MCF 10A (cell line): ENCODE results near the gene DBNDD1. TPM values are rescaled to one million over a fixed set of nuclear protein-coding genes. Genes with fewer than 3 reads are reported as not detected.

Experiments
- BruUV-seq: library from RNA; stranded (reverse); fragments of 400-500 nt; replicated peaks from 2 replicates; lab custom pipeline; 2021; lab: Mats Ljungman, UMichigan
- CTCF ChIA-PET: fragments of 300-600 bp; sonication (Branson Sonifier 250); formaldehyde crosslinking; extraction: SDS; loops from one replicate; lab custom pipeline; 2021; ENCODE audit warnings: antibody characterized with exemption, inconsistent platforms; lab: Yijun Ruan, JAX
- POLR2A ChIA-PET: fragments of 300-600, 350-650 bp; sonication (Branson Sonifier 250); formaldehyde crosslinking; extraction: SDS; loops from one replicate; lab custom pipeline; 2020; ENCODE audit warnings: antibody characterized with exemption, inconsistent platforms; lab: Yijun Ruan, JAX
- DNase-seq: peaks from one replicate; pipeline ENCODE4 v3.0.0-alpha.2; 2018; ENCODE audit not compliant: unreplicated experiment
- H3K27ac Mint-ChIP-seq: one replicate; pipeline ENCODE4 v1.8.0; 2022; ENCODE audit warnings: mild to moderate bottlenecking, low read depth, mixed read lengths; ENCODE audit not compliant: unreplicated experiment
- H3K27me3 Mint-ChIP-seq: one replicate; pipeline ENCODE4 v1.8.0; 2022; ENCODE audit warnings: mixed read lengths; ENCODE audit not compliant: insufficient read depth, unreplicated experiment
- H3K36me3 Mint-ChIP-seq: one replicate; pipeline ENCODE4 v1.8.0; 2022; ENCODE audit warnings: mild to moderate bottlenecking, moderate library complexity, mixed read lengths; ENCODE audit not compliant: insufficient read depth, unreplicated experiment
- H3K4me1 Mint-ChIP-seq: one replicate; pipeline ENCODE4 v1.8.0; 2022; ENCODE audit warnings: mixed read lengths; ENCODE audit not compliant: insufficient read depth, unreplicated experiment
- H3K4me3 Mint-ChIP-seq: one replicate; pipeline ENCODE4 v1.8.0; 2022; ENCODE audit warnings: mild to moderate bottlenecking, moderate library complexity, mixed read lengths; ENCODE audit not compliant: unreplicated experiment
- H3K9me3 Mint-ChIP-seq: one replicate; pipeline ENCODE4 v1.8.0; 2022; ENCODE audit warnings: mixed read lengths; ENCODE audit not compliant: unreplicated experiment
- intact Hi-C: fragments of 100-400 bp; cut with micrococcal nuclease; formaldehyde crosslinking; loops from 2 replicates; pipeline ENCODE4 v1.14.1; 2022
- total RNA-seq: library from RNA; stranded (reverse); gene quantifications from 2 replicates; pipeline ENCODE4 v1.2.3, GENCODE V29; 2022
- TF ChIP-seq, protein P1 (sequence below): fragments of 200-600 bp; IDR thresholded peaks from one replicate; pipeline ENCODE4 v1.8.0; 2022; ENCODE audit warnings: antibody characterized with exemption, mild to moderate bottlenecking; ENCODE audit not compliant: unreplicated experiment

DBNDD1 gene
- total RNA-seq, 1 experiment from 2014 or later, result 3.5 TPM

- no peaks in the 10 kb centered on the region for H3K4me1 Mint-ChIP-seq
- CTCF ChIA-PET, result no interaction called here
- TF ChIP-seq, protein P1, sequence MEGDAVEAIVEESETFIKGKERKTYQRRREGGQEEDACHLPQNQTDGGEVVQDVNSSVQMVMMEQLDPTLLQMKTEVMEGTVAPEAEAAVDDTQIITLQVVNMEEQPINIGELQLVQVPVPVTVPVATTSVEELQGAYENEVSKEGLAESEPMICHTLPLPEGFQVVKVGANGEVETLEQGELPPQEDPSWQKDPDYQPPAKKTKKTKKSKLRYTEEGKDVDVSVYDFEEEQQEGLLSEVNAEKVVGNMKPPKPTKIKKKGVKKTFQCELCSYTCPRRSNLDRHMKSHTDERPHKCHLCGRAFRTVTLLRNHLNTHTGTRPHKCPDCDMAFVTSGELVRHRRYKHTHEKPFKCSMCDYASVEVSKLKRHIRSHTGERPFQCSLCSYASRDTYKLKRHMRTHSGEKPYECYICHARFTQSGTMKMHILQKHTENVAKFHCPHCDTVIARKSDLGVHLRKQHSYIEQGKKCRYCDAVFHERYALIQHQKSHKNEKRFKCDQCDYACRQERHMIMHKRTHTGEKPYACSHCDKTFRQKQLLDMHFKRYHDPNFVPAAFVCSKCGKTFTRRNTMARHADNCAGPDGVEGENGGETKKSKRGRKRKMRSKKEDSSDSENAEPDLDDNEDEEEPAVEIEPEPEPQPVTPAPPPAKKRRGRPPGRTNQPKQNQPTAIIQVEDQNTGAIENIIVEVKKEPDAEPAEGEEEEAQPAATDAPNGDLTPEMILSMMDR, result no peak
- no TSS peak for BruUV-seq
- H3K36me3 Mint-ChIP-seq, result peaks cover 48% of the 10 kb centered on the region
- H3K9me3 Mint-ChIP-seq, result no peaks in the 10 kb centered on the region
- no peaks in the 10 kb centered on the region for H3K27me3 Mint-ChIP-seq
- no peak overlapping the region for H3K4me3 Mint-ChIP-seq
- DNase-seq, result no peak
- H3K27ac Mint-ChIP-seq, result no peak overlapping the region
- intact Hi-C loops, result no loop called here
- POLR2A ChIA-PET, result no interaction called here
Measured at GRCh38 chr16:89983536-89983935, 35.7 kb downstream of the DBNDD1 start.

DNA sequence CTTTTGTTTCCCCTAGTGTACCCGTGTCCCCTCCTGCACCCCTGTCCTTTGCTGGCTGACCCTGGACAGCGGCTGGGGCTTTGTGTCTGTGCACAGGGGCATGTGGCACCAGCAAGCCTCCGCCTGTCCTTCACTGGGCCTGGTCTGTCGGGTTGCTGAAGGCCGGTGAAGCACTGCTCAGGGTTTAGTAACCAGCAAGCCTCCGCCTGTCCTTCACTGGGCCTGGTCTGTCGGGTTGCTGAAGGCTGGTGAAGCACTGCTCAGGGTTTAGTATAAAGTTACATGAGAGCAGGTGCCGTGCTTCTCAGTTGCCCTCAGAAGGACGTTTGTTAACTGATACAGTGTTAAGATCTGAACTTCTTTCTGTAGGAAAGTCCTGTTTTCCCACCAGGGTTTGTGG lies 36.9 kb downstream of the DBNDD1 start:
- intact Hi-C loops, result no loop called here
- CTCF ChIA-PET, result interaction anchor here (0.5 to 0.6 kb wide), 2 partner anchors 17 to 27 kb away, joined by 3 read pairs; no protein-coding TSS in a partner anchor
- no peak overlapping the region for H3K27ac Mint-ChIP-seq
- H3K9me3 Mint-ChIP-seq, result no peaks in the 10 kb centered on the region
- peaks cover 53% of the 10 kb centered on the region for H3K36me3 Mint-ChIP-seq
- TF ChIP-seq, protein P1, result no peak
- no peak for DNase-seq
- no peaks in the 10 kb centered on the region for H3K4me1 Mint-ChIP-seq
- POLR2A ChIA-PET, result interaction anchor here (0.6 to 1.1 kb wide), 4 partner anchors 10 to 321 kb away, joined by 3 to 5 read pairs (median 4); no protein-coding TSS in a partner anchor
- no peak overlapping the region for H3K4me3 Mint-ChIP-seq
- no TSS peak for BruUV-seq
- no peaks in the 10 kb centered on the region for H3K27me3 Mint-ChIP-seq

- intact Hi-C loops, result no loop called here
- CTCF ChIA-PET, result interaction anchor here (0.6 kb wide), 1 partner anchor 100 kb away, joined by 3 read pairs; no protein-coding TSS in a partner anchor
- TF ChIP-seq, protein P1, result no peak
- DNase-seq, result no peak
- no TSS peak for BruUV-seq
- POLR2A ChIA-PET, result interaction anchor here (0.6 to 1.1 kb wide), 3 partner anchors 9 to 42 kb away, joined by 3 to 5 read pairs (median 3); no protein-coding TSS in a partner anchor
- Mint-ChIP-seq H3K9me3 (no peaks in the 10 kb centered on the region), H3K4me1 (no peaks in the 10 kb centered on the region), H3K27ac (no peak overlapping the region), H3K4me3 (no peak overlapping the region), H3K27me3 (no peaks in the 10 kb centered on the region), H3K36me3 (peaks cover 57% of the 10 kb centered on the region)
Measured at GRCh38 chr16:89981414-89981813, 37.8 kb downstream of the DBNDD1 start.

DNA sequence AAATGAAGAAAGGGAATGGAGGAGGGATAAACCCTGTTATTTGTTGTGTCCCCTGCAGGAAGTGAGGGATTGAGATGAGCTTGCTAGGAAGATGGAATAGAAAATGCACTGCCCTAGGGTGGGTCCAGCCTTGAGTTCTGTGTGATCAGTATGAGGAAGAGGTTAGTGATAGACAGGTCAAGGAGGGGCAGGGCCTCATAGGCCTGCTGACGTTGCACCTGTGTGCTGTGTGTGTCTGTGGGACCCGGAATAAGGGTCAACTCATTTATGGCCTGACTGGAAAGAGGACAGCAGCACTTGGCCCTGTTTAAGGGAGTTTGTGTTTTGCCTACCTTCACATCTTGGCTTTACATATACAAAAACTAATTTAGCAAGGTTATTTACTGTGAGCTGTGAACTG lies 44.4 kb downstream of the DBNDD1 start:
- POLR2A ChIA-PET, result no interaction called here
- intact Hi-C loops, result no loop called here
- H3K4me3 Mint-ChIP-seq, result no peak overlapping the region
- H3K4me1 Mint-ChIP-seq, result peaks cover 12% of the 10 kb centered on the region
- CTCF ChIA-PET, result interaction anchor here (0.6 kb wide), 3 partner anchors 15 to 38 kb away, joined by 3 read pairs; no protein-coding TSS in a partner anchor
- H3K9me3 Mint-ChIP-seq, result no peaks in the 10 kb centered on the region
- no TSS peak for BruUV-seq
- H3K27ac Mint-ChIP-seq, result no peak overlapping the region
- TF ChIP-seq, protein P1, result no peak
- no peak for DNase-seq
- no peaks in the 10 kb centered on the region for H3K27me3 Mint-ChIP-seq
- peaks cover 43% of the 10 kb centered on the region for H3K36me3 Mint-ChIP-seq
